Measurements from ENCODE around the gene SLC25A36. TPM values are rescaled to one million over a fixed set of nuclear protein-coding genes. Genes with fewer than 3 reads are reported as not detected.
"Not testable (repeated sequence)": the region's sequence is repeated elsewhere in the genome, so short reads cannot be mapped to it uniquely, and the experiment has no call there.

SLC25A36 gene
- total and polyA plus RNA-seq, 5 experiments from 2014 or later = 41.1 to 73.6 (median 49.7) TPM

- Mint-ChIP-seq H3K27ac (peak overlapping the region in 1 of 10 donors; percentile 72), H3K9me3 (peaks cover 0 to 15% (median 5%) of the 10 kb centered on the region in 9 donors), H3K4me1 (peaks cover 13 to 34% (median 23%) of the 10 kb centered on the region in 4 donors)
- ATAC-seq, POLR2A ChIA-PET, DNase-seq, H3K36me3 Mint-ChIP-seq, H3K4me3 Mint-ChIP-seq, H3K27me3 Mint-ChIP-seq: not testable (repeated sequence)
Measured at GRCh38 chr3:140939305-140939704, 2.3 kb upstream of the SLC25A36 start.

GRCh38 chr3:140941090-140941433, 574 bp upstream of the SLC25A36 start:
- Mint-ChIP-seq H3K36me3 (no peaks in the 10 kb centered on the region), H3K9me3 (peaks cover 0 to 5% (median 1%) of the 10 kb centered on the region in 9 donors), H3K27ac (peak overlapping the region; percentile 93 to 100 (median 99)), H3K27me3 (peaks cover 0 to 7% (median 0%) of the 10 kb centered on the region in 5 donors), H3K4me1 (peaks cover 20 to 47% (median 35%) of the 10 kb centered on the region in 4 donors), H3K4me3 (peak overlapping the region; percentile 89 to 98 (median 96))
- ATAC-seq = no peak
- no peak for DNase-seq
- POLR2A ChIA-PET = interaction anchor here (0.7 kb wide), 1 partner anchor 43 kb away, joined by 3 read pairs; no protein-coding TSS in a partner anchor

- peak in 1 of 2 donors; percentile 8 for ATAC-seq
- Mint-ChIP-seq H3K27ac (peak overlapping the region; percentile 92 to 100 (median 97)), H3K9me3 (no peaks in the 10 kb centered on the region), H3K36me3 (peaks cover 0 to 12% (median 6%) of the 10 kb centered on the region in 3 donors), H3K27me3 (peaks cover 0 to 1% (median 0%) of the 10 kb centered on the region in 5 donors), H3K4me1 (peaks cover 31 to 61% (median 48%) of the 10 kb centered on the region in 4 donors), H3K4me3 (peak overlapping the region; percentile 89 to 98 (median 96))
- peak in 9 of 10 donors; percentile 8 to 63 (median 35) for DNase-seq
- POLR2A ChIA-PET = interaction anchor here (1.0 to 1.6 kb wide), 2 partner anchors 289 to 324 kb away, joined by 3 to 9 read pairs; partner anchors contain the start of gene PXYLP1
Measured at GRCh38 chr3:140942221-140943104, 827 bp downstream of the SLC25A36 start.

GRCh38 chr3:140943781-140944552, 2.3 kb downstream of the SLC25A36 start:
- POLR2A ChIA-PET = no interaction called here
- H3K27ac Mint-ChIP-seq = peak overlapping the region in 4 of 10 donors; percentile 30 to 100 (median 78)
- H3K4me3 Mint-ChIP-seq = peak overlapping the region; percentile 89 to 98 (median 96)
- H3K36me3 Mint-ChIP-seq = peaks cover 0 to 19% (median 8%) of the 10 kb centered on the region in 3 donors
- no peak for ATAC-seq
- H3K27me3 Mint-ChIP-seq = peaks cover 0 to under 1% (median 0%) of the 10 kb centered on the region in 5 donors
- H3K4me1 Mint-ChIP-seq = peaks cover 34 to 69% (median 56%) of the 10 kb centered on the region in 4 donors
- DNase-seq = no peak
- H3K9me3 Mint-ChIP-seq = no peaks in the 10 kb centered on the region

GRCh38 chr3:140948460-140949249, 7.0 kb downstream of the SLC25A36 start:
- POLR2A ChIA-PET = no interaction called here
- Mint-ChIP-seq H3K36me3 (peaks cover 0 to 29% (median 8%) of the 10 kb centered on the region in 3 donors), H3K4me1 (peaks cover 31 to 81% (median 70%) of the 10 kb centered on the region in 4 donors), H3K27ac (peak overlapping the region in 2 of 10 donors; percentile 53 to 73), H3K4me3 (peak overlapping the region in 2 of 10 donors; percentile 2 to 28), H3K9me3 (no peaks in the 10 kb centered on the region), H3K27me3 (no peaks in the 10 kb centered on the region)
- DNase-seq = no peak
- ATAC-seq = no peak

- peaks cover 0 to 29% (median 8%) of the 10 kb centered on the region in 3 donors for H3K36me3 Mint-ChIP-seq
Measured at GRCh38 chr3:140950144-140950543, 8.5 kb downstream of the SLC25A36 start.

GRCh38 chr3:140950863-140951262, 9.2 kb downstream of the SLC25A36 start:
- H3K36me3 Mint-ChIP-seq = peaks cover 0 to 29% (median 8%) of the 10 kb centered on the region in 3 donors
- peaks cover 27 to 80% (median 72%) of the 10 kb centered on the region in 4 donors for H3K4me1 Mint-ChIP-seq
- ATAC-seq = no peak
- no peak for DNase-seq
- H3K4me3 Mint-ChIP-seq = peak overlapping the region in 1 of 10 donors; percentile 30
- H3K27me3 Mint-ChIP-seq = no peaks in the 10 kb centered on the region
- POLR2A ChIA-PET = no interaction called here
- no peak overlapping the region for H3K27ac Mint-ChIP-seq
- no peaks in the 10 kb centered on the region for H3K9me3 Mint-ChIP-seq

More at GRCh38 chr3:140950144-140950543, 8.5 kb downstream of the SLC25A36 start:
- H3K4me1 Mint-ChIP-seq = peaks cover 29 to 84% (median 71%) of the 10 kb centered on the region in 4 donors
- POLR2A ChIA-PET = no interaction called here
- DNase-seq (no peak), ATAC-seq (no peak)
- H3K9me3 Mint-ChIP-seq = no peaks in the 10 kb centered on the region
- no peak overlapping the region for H3K4me3 Mint-ChIP-seq
- H3K27ac Mint-ChIP-seq = peak overlapping the region in 1 of 10 donors; percentile 4
- no peaks in the 10 kb centered on the region for H3K27me3 Mint-ChIP-seq

- H3K4me1 Mint-ChIP-seq = peaks cover 21 to 71% (median 66%) of the 10 kb centered on the region in 4 donors
- H3K9me3 Mint-ChIP-seq, DNase-seq, POLR2A ChIA-PET, H3K27me3 Mint-ChIP-seq, ATAC-seq, H3K4me3 Mint-ChIP-seq: not testable (repeated sequence)
- H3K36me3 Mint-ChIP-seq = peaks cover 0 to 29% (median 8%) of the 10 kb centered on the region in 3 donors
- peak overlapping the region in 2 of 10 donors; percentile 28 to 32 for H3K27ac Mint-ChIP-seq
Measured at GRCh38 chr3:140951750-140952149, 10.1 kb downstream of the SLC25A36 start.

- Mint-ChIP-seq H3K4me3 (peak overlapping the region in 1 of 10 donors; percentile 39), H3K27me3 (no peaks in the 10 kb centered on the region), H3K9me3 (no peaks in the 10 kb centered on the region), H3K4me1 (peaks cover 17 to 61% (median 57%) of the 10 kb centered on the region in 4 donors), H3K36me3 (peaks cover 0 to 32% (median 2%) of the 10 kb centered on the region in 3 donors), H3K27ac (peak overlapping the region in 2 of 10 donors; percentile 29 to 33)
- POLR2A ChIA-PET = interaction anchor here (0.7 kb wide), 1 partner anchor 12 kb away, joined by 3 read pairs; the partner anchor contains the start of gene SLC25A36
- DNase-seq (no peak), ATAC-seq (no peak)
Measured at GRCh38 chr3:140953028-140953960, 11.7 kb downstream of the SLC25A36 start.

GRCh38 chr3:140954576-140954975, 12.9 kb downstream of the SLC25A36 start:
- H3K27ac Mint-ChIP-seq = no peak overlapping the region
- H3K27me3 Mint-ChIP-seq = no peaks in the 10 kb centered on the region
- peaks cover 0 to 37% (median 2%) of the 10 kb centered on the region in 3 donors for H3K36me3 Mint-ChIP-seq
- ATAC-seq (no peak), DNase-seq (no peak)
- no peak overlapping the region for H3K4me3 Mint-ChIP-seq
- no peaks in the 10 kb centered on the region for H3K9me3 Mint-ChIP-seq
- H3K4me1 Mint-ChIP-seq = peaks cover 14 to 51% (median 47%) of the 10 kb centered on the region in 4 donors
- POLR2A ChIA-PET = interaction anchor here (0.5 kb wide), 1 partner anchor 410 kb away, joined by 4 read pairs; no protein-coding TSS in a partner anchor

GRCh38 chr3:140955645-140956044, 14.0 kb downstream of the SLC25A36 start:
- H3K4me3 Mint-ChIP-seq = no peak overlapping the region
- peaks cover 0 to 48% (median 6%) of the 10 kb centered on the region in 3 donors for H3K36me3 Mint-ChIP-seq
- H3K27me3 Mint-ChIP-seq = no peaks in the 10 kb centered on the region
- peak overlapping the region in 3 of 10 donors; percentile 11 to 90 (median 60) for H3K27ac Mint-ChIP-seq
- H3K4me1 Mint-ChIP-seq = peaks cover 12 to 46% (median 38%) of the 10 kb centered on the region in 4 donors
- no peaks in the 10 kb centered on the region for H3K9me3 Mint-ChIP-seq
- POLR2A ChIA-PET = no interaction called here
- ATAC-seq = no peak
- DNase-seq = no peak

All from naive thymus-derived CD8-positive, alpha-beta T cell (primary cell).